SK-MEL-5 (cell line): ENCODE data around the gene GALT. TPM values are rescaled to one million over a fixed set of nuclear protein-coding genes. Genes with fewer than 3 reads are reported as not detected.

ENCODE experiments used
- DNase-seq: peaks from one replicate; pipeline ENCODE4 v3.0.0-alpha.2; 2016; ENCODE audit warnings: low read depth, low spot score
- in situ Hi-C: cut with HindIII; loops from 2 replicates; pipeline ENCODE4 v1.10.0; 2016; ENCODE audit warnings: low sequenced_read_pairs, high pct_unique_total_duplicates, low pct_unique_long_range_greater_than_20kb
- total RNA-seq: library from RNA; depleted of rRNA; stranded (reverse); fragments of >200 nt; shearing (Covaris generic); gene quantifications from 2 replicates; pipeline ENCODE4 v1.2.3, GENCODE V29; 2014

GALT gene
- total RNA-seq, 1 experiment from 2014 or later: 14.4 TPM

DNA sequence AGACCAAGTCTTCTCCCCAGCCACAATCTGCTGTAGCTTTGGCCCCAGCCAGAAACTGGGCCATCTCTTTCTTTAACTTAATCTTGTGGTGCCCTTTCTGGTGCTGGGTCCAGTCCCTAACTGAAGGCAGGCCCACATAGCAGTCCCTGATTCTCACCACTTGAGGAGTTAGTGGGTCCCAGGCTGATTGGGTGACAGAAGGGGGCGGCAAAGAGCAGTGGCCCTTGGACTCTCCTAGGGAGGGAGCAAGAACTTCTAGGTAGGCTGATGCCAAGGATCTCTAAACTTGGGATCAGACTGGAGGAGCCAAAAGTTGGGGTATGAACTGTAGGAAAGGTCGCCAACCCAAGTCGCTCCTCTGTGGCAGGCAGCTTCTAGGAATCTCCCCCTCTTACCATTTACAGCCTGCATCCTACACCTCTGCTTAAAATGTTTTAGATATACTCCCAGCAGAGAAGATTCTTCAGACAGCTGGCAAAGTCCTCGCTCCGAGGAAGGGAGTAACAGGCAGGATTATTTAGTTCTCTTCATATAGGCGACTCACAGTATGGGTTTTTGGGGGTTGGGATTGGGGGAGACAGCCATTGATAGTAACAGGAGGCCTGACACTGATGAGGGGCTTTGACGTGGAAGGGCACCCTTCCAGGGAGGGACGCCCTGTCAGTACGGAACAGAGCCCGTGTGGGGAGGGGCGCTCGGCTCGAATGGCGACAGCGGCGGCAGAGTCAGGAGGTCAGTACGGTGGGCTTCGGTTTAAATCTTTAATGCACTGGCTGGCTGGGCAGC lies 18.0 kb downstream of the GALT start:
- DNase-seq: peak; percentile 84
- in situ Hi-C loops: no loop called here

GRCh38 chr9:34665067-34665380 lies 18.5 kb downstream of the GALT start:
- no peak for DNase-seq
- in situ Hi-C loops: no loop called here

DNA sequence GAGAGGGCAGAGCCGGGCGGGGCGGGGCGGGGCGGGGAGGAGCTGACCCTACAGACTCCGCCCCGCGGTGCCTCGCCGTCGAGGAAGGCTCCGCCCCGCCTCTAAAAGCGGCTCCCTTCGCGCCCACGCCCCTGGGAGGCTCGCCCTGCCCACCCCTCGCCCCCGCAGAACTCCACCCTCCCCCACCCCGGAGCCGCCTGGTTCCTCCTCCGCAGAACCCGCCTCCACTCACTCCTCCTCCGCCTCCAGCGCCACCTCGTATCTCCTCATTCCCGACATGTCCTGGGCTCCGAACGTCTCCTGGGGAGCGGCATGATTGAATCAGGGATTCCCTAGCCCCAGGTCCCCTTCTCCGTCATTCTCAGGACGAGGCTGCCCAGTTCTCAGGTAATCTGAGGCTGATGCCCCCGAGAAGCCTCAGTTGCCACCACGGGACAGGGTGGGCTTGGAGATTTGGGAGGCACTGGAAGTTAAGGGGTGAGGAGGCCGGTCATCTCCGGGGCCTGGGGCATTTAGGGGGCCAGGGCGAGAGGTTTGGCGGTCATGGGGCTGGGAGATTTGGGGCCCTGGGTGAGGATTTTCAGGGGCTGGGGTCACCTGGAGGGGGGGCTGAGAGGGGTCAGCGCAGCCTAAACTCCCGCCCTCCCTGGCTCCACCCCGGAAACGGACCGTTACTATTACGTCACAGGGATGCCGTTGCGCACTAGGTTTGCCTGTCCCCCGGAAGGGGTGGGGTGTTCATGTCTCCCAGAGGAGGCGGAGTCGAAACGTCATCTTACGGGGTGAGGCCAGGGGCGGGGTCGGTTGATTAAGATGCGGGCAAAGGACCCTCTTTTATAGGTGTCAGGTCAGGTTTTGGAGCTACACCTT lies 19.1 kb downstream of the GALT start:
- in situ Hi-C loops: no loop called here

GRCh38 chr9:34669809-34670562 lies 23.5 kb downstream of the GALT start:
- in situ Hi-C loops: no loop called here
- no peak for DNase-seq

More for the DNA sequence above, 19.1 kb downstream of the GALT start:
- peak; percentile 93 for DNase-seq

DNA sequence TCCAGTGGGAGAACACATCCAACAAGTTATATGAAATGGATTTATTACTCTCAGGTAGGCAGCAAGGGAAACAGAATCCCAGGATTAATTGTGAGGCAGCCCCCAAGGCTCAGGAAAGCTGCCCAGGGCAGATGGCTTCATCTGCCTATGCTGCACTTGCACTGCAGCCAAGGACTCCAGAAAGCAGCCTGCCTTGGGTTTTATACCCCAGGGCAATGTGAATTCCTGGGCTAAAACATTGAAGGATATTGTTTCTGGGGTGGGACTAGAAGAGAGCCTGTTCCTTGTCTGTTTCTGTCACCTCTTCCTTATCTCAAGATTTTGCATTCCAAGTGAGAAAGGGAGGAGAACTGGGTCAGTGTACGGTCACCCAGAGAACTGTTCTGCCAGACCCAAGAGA lies 24.8 kb downstream of the GALT start:
- in situ Hi-C loops: no loop called here

GRCh38 chr9:34674440-34674839 lies 28.0 kb downstream of the GALT start:
- no peak for DNase-seq
- in situ Hi-C loops: no loop called here

More for the DNA sequence above, 24.8 kb downstream of the GALT start:
- DNase-seq: no peak

DNA sequence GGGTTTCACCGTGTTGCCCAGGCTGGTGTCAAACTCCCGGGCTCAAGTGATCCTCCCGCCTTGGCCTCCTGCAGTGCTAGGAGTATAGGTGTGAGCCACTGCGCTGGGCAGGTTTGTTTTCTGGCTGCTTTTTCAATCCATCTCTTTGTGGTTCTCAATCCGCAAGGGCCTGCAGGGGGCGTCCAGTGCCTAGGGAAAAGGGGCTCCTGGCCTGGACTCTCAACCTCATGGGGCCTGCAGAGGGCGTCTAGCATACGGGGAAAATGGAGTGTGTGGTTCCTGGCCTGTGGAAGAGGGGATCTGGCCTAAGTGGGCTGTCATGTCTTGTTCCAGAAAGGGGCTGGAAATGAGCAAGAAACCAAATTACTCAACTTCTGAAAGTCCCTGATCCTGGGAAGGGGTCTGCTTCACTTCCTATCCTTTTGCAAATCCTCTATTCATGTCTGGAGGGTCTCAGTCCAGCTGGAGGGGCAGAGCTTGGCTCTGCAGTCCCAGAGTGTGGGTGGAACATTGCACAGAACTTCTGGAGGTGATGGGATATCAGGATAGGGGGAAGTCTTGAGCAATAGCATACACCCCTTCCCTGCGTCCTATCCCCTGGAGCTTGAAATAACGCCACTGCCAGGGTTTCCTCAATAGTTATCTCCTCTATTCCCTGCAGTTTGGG lies 28.7 kb downstream of the GALT start:
- in situ Hi-C loops: no loop called here
- DNase-seq: peak; percentile 89

GRCh38 chr9:34675869-34676268 lies 29.4 kb downstream of the GALT start:
- no peak for DNase-seq
- in situ Hi-C loops: no loop called here

DNA sequence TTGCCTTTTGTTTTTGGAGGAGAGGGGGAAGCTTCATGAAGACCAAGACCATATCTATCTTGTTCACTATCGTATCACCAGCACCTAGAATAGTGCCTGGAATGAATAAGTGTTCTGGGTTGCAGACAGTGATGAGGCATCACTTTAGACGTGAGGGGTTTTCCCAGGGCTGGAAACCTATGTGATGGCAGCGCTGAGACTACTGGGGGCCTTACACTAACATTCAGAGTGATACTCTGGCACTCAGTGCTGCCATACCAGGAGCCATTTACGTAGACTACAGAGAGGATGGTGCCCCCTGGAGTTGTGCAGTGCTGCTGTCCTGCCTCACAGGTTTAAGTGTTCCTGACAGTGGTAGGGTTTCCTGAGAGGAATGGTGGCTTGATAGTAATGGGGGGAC lies 37.7 kb downstream of the GALT start:
- DNase-seq: no peak
- in situ Hi-C loops: no loop called here

DNA sequence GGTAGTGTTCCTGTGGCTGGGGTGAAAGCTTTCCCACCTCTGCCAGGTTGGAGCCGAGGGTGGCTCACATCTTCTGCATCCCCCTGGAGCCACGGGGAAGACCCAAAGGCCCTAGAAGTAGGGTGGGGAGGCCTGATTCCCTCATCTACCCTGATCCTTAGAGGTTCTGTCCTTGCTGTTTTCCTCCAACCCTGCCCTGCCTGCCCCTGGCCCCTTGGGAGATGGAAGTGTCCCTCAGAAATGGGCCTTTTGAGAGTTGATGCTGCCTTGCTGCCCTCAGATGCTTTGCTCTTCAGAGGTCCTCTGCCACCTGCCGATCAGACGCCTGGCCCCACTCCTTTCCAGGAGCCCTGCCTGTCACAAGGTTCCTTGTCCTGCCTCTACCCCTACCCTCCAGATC lies 38.3 kb downstream of the GALT start:
- no peak for DNase-seq
- in situ Hi-C loops: no loop called here

GRCh38 chr9:34685591-34685990 lies 39.1 kb downstream of the GALT start:
- in situ Hi-C loops: no loop called here
- no peak for DNase-seq

- DNase-seq: no peak
- in situ Hi-C loops: no loop called here
These were observed 39.8 kb downstream of the GALT start for GRCh38 chr9:34686231-34686630.

- in situ Hi-C loops: no loop called here
- DNase-seq: no peak
These were observed 40.3 kb downstream of the GALT start for GRCh38 chr9:34686732-34687131.

DNA sequence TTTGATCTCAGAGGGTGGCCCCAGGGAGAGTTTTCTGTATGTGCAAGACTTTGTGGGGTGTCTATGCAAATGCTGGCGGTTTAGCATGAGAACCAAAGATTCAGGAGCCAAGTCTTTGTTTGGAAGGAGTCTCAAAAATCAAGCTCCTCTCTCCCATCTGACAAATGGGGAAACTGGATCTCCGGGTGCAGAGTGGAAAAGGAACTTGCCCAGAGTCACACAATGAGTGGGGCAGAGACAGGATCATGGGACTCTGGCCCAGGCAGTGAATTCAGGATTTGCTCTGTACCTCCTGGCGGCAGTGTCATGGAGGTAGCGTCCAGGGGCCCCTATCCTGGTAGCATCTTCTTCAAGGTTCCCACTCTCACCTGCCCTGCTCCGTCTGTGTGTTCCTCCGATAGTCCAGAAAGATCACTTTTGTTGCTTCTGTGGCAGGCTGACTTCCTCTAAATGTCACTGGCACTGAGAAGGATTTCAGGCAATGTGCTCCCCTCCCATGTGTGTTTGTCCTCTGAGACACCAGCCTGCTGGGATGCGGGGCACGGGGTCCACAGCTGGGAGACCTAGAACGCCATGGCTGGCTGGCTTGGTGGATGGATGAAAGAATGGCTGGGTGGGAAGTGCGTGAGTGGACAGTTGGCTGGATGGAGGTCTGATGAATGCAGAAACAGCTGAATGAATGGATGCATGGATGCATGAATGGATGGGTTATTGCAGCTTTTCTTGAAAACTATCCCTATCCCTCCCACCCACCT lies 41.0 kb downstream of the GALT start:
- in situ Hi-C loops: no loop called here
- DNase-seq: no peak

- in situ Hi-C loops: no loop called here
- DNase-seq: no peak
These were observed 42.0 kb downstream of the GALT start for GRCh38 chr9:34688329-34689115.

DNA sequence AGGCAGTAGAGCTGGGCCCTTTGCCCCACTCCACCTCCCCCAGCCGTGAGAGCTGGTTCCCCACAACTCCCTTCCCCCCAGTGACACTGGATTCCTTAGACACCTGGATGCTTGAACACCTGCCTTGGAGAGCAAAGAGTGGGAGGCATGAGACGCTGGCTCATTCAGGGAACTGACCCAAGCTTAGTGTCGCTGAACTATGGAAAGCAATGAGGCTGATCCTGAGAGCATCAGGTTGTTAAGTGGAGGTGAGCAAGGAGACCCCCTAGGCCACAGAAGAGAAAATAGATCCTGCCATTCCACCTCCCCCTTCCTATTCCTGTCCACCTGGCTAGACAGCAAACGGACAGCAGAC lies 42.6 kb downstream of the GALT start:
- in situ Hi-C loops: no loop called here
- no peak for DNase-seq

DNA sequence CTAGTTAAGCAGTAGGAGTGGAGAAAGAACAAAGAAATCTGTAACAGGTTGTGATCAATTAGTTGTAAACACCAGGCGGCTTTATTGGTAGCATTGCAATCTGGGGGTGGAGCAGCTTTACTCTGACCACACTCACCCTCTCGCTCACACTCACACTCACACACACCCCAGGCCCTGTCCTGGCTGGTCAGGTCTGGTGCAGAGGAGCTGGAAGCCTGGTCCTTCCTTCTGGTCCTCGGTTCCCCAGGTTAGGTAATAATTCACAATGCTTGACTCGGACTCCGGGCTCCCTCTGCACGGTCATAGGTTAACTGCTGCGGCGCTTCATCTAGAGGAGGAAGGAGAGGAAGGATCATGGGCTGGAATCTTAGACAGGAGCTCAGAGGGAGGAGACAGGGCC lies 43.0 kb downstream of the GALT start:
- DNase-seq: no peak
- in situ Hi-C loops: no loop called here
